Stomach (tissue), 4 donors: ENCODE data around the gene AKAP10.

ENCODE experiments used
- CTCF ChIP-seq, 7 experiments: fragments of 450-650 bp in 4 of 7; fragments of 200-600 bp in 3 of 7; sonication (generic) in 3 of 7; IDR thresholded peaks; one replicate each; pipeline ENCODE4 v1.5.1; 2016 to 2019; ENCODE audit warnings: antibody characterized with exemption in 7 of 7, control low read depth in 2 of 7, mild to moderate bottlenecking in 1 of 7
- POLR2A ChIP-seq, 4 donors: fragments of 450-650 bp; IDR thresholded peaks; one replicate each; pipeline ENCODE4 v1.6.1; 2016; ENCODE audit warnings: antibody characterized with exemption in 4 of 4, control low read depth in 2 of 4, mild to moderate bottlenecking in 1 of 4, moderate library complexity in 1 of 4
- POLR2AphosphoS5 ChIP-seq, 3 donors: sonication (generic); formaldehyde crosslinking; IDR thresholded peaks; one replicate each; pipeline ENCODE4 v1.6.1; 2016; ENCODE audit warnings: antibody characterized with exemption in 3 of 3

- TF ChIP-seq POLR2A (IDR thresholded peaks at IDR 0.05) (no peak), CTCF (IDR thresholded peaks at IDR 0.05) (no peak), POLR2AphosphoS5 (IDR thresholded peaks at IDR 0.05) (no peak)
These were observed 37.5 kb downstream of the AKAP10 start for GRCh38 chr17:19939993-19940721.
